GM10248 (cell line): ENCODE results near the gene SLC25A41.

Experiments
- CTCF ChIA-PET: fragments of 300-600 bp; sonication (Branson Sonifier 250); formaldehyde crosslinking; extraction: SDS; loops from one replicate; lab custom pipeline; 2021; ENCODE audit warnings: antibody characterized with exemption; lab: Yijun Ruan, JAX
- POLR2A ChIA-PET: fragments of 350-650 bp; sonication (Branson Sonifier 250); formaldehyde crosslinking; extraction: SDS; loops from one replicate; lab custom pipeline; 2020; ENCODE audit warnings: antibody characterized with exemption; lab: Yijun Ruan, JAX
- DNase-seq: peaks from one replicate; pipeline ENCODE4 v3.0.0; 2012; ENCODE audit errors: extremely low spot score
- TF ChIP-seq, protein P1 (sequence below): IDR thresholded peaks from 2 replicates; pipeline ENCODE4 v1.5.1; 2012; ENCODE audit warnings: mild to moderate bottlenecking, low read depth; ENCODE audit errors: extremely low read depth, missing control alignments, control extremely low read depth

Gene SLC25A41

GRCh38 chr19:6424939-6425731, 8.4 kb downstream of the SLC25A41 start:
- TF ChIP-seq, protein P1, sequence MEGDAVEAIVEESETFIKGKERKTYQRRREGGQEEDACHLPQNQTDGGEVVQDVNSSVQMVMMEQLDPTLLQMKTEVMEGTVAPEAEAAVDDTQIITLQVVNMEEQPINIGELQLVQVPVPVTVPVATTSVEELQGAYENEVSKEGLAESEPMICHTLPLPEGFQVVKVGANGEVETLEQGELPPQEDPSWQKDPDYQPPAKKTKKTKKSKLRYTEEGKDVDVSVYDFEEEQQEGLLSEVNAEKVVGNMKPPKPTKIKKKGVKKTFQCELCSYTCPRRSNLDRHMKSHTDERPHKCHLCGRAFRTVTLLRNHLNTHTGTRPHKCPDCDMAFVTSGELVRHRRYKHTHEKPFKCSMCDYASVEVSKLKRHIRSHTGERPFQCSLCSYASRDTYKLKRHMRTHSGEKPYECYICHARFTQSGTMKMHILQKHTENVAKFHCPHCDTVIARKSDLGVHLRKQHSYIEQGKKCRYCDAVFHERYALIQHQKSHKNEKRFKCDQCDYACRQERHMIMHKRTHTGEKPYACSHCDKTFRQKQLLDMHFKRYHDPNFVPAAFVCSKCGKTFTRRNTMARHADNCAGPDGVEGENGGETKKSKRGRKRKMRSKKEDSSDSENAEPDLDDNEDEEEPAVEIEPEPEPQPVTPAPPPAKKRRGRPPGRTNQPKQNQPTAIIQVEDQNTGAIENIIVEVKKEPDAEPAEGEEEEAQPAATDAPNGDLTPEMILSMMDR = peak; percentile 2
- ChIA-PET CTCF (interaction anchor here (0.8 to 2.6 kb wide), 5 partner anchors 11 to 439 kb away, joined by 3 to 6 read pairs (median 3); partner anchors contain the start of gene ALKBH7), POLR2A (interaction anchor here (0.6 to 1.1 kb wide), 6 partner anchors 43 to 163 kb away, joined by 3 to 5 read pairs (median 4); partner anchors contain the start of genes ALKBH7 and DENND1C)
- peak; percentile 99 for DNase-seq

- ChIA-PET CTCF (interaction anchor here (0.8 to 1.2 kb wide), 4 partner anchors 12 to 440 kb away, joined by 3 read pairs; partner anchors contain the start of gene ALKBH7), POLR2A (interaction anchor here (0.6 to 1.1 kb wide), 5 partner anchors 52 to 163 kb away, joined by 3 to 5 read pairs (median 4); partner anchors contain the start of genes ALKBH7 and DENND1C)
- DNase-seq = no peak
- TF ChIP-seq, protein P1 = no peak
Observed at GRCh38 chr19:6424195-6424938, 9.2 kb downstream of the SLC25A41 start, which contains the start of gene KHSRP. Gene KHSRP (minus strand): TSS chr19:6424811. CDS start chr19:6424701, 110 bp downstream.

DNA sequence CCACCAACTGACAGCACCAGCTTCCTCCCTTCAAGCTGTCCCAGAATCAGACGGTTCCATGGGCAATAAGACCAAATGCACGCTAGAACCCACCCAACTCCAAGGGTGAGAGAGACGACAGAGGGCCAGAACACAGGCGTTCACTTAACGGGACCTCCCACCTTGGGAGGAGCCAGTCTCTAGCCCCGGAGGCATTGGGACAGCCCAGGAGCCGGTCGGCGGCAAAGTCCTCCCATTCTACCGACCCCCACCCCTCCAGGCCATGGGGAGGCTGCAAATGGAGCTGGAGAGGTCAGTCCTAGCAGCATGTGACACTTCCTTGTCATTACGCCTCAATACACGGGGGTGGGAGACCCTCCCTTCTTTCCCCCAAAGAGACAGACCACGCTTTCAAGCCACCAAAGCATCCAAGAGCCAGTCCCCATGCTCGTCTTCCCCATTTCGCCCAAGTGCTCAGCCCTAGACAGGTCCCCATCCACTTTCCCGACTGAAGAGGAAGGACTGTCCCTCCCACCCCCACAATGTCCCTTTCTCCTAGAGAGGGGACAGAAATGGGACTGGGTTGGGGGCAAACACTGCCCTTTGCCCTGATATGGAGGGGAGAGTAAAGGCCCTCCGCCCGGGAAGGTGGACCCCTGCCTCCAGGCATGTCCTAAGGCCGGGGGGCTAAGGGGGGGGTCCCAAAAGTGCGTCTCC, 9.9 kb downstream of the SLC25A41 start:
- peak; percentile 57 for DNase-seq
- ChIA-PET POLR2A (no interaction called here), CTCF (no interaction called here)
- TF ChIP-seq, protein P1 = no peak

DNA sequence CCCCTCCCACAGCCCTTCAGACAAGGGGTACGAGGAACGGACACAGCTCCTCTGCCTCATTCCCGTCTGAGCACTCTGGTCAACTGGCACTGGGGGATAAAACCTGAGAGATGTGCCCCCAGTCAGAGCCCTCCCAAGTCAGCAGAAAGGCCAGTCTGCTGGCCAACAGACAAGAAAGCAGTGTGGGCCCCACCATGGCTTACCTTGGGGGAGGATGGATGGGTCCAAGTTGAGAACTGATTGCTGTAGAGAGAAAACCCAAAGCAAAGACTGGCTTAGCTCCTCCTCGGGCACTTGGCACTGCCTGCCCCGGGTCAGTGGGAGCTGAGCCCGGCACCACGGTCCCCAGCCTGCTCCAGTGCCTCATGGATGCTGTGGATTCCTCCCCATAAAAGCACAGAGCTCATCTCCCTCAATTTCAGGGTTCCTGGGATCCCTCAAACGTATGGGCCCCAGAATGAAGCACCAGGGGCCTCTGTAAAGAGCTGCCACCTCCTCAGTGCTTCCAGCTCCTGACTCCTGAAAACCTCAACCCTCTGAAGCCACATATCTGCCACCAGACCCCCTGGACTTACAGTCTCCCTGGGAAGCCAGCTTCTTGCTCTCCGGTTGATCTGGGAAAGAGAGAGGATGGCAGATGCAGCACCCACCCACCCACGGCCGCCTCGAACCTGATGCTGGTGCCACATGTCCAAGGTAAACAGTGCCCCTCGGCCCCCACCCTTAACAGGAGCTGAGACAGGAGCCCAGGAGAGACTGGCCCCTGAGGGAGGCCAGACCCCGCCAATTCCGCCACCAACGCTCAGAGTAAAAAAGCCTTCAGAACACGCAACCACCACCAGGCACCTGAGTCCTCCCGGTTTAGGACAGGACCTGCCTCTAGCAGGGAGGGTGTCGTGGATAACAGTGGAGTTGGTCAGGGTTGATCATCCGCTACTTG, 12.2 kb downstream of the SLC25A41 start:
- TF ChIP-seq, protein P1 = no peak
- POLR2A ChIA-PET = interaction anchor here (1.4 kb wide), 1 partner anchor 95 kb away, joined by 3 read pairs; no protein-coding TSS in a partner anchor
- DNase-seq = no peak
- CTCF ChIA-PET = interaction anchor here (0.9 to 1.2 kb wide), 4 partner anchors 11 to 442 kb away, joined by 3 to 4 read pairs (median 4); partner anchors contain the start of gene DENND1C

DNA sequence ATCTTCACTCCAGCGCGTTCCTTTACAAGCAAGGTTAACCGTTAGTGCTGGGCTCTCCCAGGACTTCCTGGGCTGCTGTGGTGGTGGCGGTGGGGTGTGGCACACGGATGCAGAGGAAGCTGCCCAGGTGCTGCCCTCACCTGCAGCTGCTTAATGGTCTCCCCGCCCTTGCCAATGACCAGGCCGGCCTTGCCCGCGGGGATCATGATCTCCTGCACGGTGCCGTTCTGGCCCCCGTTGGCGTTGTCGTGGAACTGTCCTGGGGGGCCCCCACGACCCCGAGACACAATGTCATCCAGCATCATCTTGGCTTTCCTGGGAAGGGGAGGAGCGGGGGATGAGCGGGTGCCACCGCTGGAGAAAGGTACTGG, 15.0 kb downstream of the SLC25A41 start:
- TF ChIP-seq, protein P1 = no peak
- POLR2A ChIA-PET = no interaction called here
- CTCF ChIA-PET = no interaction called here
- DNase-seq = no peak
